HG03060 (cell line): ENCODE measurements around the gene FLT1.

Source experiments
- ATAC-seq: cut with Tn5 transposase; IDR thresholded peaks from one replicate; pipeline ENCODE4 v1.9.1; 2021; ENCODE audit warnings: low read depth, moderate number of reproducible peaks; ENCODE audit not compliant: unreplicated experiment

FLT1 gene

GRCh38 chr13:28529836-28530235, 34.9 kb upstream of the FLT1 start:
- ATAC-seq = no peak

DNA sequence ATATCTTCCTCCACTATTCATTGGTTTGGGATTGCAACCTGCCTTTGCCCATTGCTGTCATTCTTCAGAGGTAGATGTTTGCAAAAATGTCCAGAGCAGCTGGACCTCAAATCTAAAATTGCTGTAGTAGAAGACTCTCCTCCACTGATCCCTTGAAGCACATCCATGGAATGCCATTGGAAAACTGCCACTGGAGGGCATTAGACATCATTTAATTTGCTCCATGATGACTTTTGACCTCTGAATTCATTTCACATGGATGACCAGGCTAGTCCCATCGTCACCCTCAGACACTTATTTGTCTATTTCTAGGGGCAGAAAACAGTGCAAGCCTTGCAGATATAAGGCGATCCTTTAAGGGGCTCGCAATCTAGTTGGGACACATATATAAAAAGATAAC, 33.9 kb upstream of the FLT1 start:
- no peak for ATAC-seq

DNA sequence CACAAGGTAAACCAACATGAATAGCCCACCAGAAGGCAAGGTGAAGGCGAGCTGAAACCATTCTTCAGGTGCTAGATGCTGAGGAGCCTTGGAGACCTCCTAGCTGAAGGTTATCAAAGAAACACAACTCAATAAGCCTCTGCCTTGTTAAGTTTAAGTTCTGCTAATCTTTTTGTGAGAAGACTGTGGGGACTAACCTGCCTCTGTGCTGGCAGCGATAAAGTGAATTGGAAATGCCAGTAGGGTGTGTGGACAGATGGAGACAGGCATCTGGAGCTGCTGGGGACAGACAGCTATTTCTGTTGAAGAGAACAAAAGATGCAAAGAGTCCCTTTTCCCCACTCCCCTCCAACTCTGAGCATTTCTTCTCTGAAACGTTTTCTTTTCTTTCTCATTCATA, 33.5 kb upstream of the FLT1 start:
- ATAC-seq = no peak

DNA sequence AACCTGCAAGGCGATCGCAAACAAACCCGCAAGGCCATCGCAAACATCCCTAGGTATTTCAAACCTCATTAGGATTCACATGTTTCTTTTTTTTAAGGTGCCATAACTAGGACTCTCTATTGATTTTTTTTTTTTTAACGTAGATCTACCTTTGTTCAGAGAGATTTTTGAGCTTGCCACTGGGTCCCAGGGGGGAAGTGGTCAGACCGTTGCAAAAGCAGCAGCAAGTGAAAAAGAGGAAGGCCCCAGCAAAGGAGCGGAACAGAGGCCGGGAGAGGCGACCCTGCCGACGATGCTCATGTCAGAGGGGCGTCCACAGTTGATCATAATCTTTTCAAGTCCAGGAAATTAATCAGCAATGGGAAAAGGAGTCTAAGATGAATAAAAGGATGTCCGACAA, 32.7 kb upstream of the FLT1 start:
- ATAC-seq = no peak

DNA sequence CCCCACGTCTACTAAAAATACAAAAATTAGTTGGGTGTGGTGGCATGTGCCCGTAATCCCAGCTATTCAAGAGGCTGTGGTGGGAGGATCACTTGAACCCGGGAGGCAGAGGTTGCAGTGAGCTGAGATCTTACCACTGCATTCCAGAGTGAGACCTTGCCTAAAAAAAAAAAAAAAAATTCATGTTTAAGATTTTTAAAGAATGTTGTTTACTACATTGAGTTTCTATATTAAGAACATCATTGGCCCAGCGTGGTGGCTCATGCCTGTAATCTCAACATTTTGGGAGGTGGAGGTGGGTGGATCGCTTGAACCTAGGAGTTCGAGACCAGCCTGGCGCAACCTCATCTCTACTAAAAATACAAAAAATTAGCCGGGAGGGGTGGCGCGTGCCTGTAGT, 31.9 kb upstream of the FLT1 start:
- no peak for ATAC-seq

DNA sequence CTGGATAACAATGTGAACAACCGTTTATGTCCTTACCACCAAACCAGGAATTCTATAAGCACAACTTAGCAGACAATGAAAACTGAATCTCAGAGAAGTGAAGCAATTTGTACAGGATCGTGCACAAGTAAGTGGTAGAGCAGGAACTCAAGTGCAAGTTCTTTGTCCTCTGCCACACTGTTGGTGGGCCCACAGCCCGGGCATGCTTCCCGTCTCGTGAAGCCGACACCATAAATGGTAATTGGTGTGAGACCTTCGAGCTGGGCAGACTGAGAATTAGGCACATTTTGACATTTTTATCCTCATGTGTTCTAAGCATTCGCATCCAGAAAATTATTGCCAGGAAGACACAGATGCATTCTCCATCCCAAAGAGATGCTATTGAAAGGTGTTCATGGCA, 27.9 kb upstream of the FLT1 start:
- ATAC-seq = no peak

DNA sequence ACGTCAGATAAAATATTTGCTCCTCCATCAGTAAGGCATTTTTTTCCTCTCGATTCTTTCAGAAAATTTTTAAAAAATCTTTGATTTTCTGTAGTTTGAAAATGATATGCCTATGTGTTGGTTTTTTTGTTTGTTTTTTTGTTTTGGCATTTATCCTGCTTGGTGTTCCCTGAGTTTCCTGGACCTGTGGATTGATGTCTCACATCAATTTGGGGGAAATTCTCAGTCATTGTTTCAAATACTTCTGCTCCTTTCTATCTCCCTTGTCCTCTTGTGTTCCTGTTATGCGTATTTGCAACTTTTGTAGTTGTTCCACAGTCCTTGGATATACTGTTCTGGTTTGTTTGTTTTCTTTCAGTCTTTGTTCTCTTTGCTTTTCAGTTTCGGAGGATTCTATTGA, 18.8 kb upstream of the FLT1 start:
- ATAC-seq = no peak

- no peak for ATAC-seq
These were observed 15.6 kb upstream of the FLT1 start for GRCh38 chr13:28510542-28510941.

- no peak for ATAC-seq
These were observed 15.1 kb upstream of the FLT1 start for GRCh38 chr13:28510066-28510465.

DNA sequence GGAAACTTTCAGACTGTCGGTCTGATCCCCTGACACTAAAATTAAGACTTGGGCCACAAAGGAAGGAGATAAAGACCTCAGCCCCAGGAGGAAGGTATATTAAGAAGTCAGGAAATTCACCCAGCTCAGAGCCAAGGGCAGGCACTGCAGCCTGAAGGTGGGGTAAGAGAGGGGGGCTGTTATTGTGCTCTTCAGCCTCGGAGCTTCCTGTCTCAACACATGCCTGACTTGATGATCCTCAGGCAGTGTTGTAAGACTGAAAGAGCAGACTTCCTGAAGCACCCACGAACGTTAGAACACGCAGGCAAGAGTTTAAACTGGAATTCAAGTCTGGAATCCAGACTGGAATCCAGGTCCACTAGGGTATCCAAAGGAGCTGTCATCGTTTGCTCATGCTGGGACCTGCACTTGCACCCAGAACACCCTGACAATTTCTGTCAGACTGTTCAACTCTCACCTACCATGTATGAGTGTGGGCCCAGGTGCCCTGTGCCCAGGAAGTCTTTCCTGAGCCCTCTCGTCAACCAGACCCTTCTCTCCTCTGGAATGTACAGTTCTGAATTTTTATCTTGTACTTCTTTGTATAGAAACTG, 10.7 kb upstream of the FLT1 start:
- no peak for ATAC-seq

GRCh38 chr13:28503182-28503967, 8.4 kb upstream of the FLT1 start:
- ATAC-seq = no peak

GRCh38 chr13:28501547-28501946, 6.6 kb upstream of the FLT1 start:
- no peak for ATAC-seq

GRCh38 chr13:28499609-28500008, 4.7 kb upstream of the FLT1 start:
- no peak for ATAC-seq

- ATAC-seq = no peak
These were observed 3.7 kb upstream of the FLT1 start for GRCh38 chr13:28498481-28499115.

- no peak for ATAC-seq
These were observed 2.4 kb upstream of the FLT1 start for GRCh38 chr13:28497143-28497876.

DNA sequence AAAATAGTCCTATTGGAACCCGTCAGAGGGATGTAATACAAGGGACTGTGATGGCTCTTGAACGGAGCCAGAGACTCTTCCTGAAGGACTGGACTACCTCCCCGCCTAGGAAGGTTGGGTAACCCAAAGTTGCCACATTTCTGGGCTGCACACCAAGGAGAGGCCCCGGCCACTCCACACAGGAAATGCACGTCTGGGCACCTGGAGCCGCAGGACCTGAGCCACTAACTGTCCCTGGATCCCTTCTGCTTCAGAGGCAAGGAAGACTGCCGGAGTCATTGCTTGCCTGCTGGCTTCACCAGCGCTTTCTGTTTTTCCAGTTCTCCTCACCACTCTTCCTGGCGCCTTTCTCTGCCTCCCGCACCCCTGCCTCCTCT, 1.2 kb upstream of the FLT1 start:
- no peak for ATAC-seq

DNA sequence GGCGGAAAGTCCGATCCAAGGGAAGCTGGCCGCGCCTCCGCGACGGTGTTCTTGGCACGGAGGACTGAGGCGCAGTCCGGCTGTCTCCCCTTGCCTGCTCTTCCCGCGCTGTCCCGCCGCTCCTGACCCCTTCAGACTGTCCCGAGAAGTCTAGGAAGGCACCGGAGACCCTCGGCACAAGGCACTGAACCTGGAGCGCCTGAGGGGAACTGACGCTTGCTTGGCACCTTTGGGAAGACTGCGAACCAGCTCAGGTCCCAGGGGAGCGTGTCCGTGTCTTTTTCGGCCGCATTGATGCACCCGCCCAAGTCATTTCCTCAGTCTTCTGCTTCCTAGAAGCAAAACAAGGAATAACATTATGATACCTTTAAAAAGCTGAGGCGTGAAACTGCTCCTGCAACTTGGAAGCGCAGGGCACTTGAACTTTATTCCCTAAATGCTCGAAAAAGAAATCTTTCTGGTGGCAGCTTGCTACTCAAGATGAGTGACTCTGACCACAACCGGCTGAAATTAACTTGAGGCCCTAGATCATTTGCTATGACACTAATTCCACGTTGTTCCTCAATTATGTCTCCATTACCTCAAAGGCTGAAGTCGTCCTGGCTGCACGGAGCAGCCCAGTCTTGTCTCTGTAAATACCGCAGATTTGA, 735 bp upstream of the FLT1 start:
- no peak for ATAC-seq

DNA sequence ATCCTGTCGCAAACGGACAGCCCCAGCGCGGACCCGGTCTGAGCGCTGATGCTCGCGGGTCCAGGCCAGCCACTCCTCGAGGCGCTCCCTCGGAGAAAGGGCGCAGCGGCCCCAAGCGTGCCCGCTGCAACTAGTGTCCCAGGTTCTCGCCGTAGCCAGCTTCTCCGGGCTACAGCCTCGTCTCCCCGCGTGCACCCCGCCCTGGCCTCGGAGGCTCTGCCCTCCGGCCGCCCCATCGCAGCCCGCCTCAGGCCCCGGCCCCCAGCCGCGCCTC, 487 bp downstream of the FLT1 start:
- ATAC-seq = no peak

GRCh38 chr13:28493740-28494503, 1.0 kb downstream of the FLT1 start:
- ATAC-seq = no peak

GRCh38 chr13:28492569-28493367, 2.2 kb downstream of the FLT1 start:
- no peak for ATAC-seq
